ENCODE data around the gene PRSS21. TPM values are rescaled to one million over a fixed set of nuclear protein-coding genes. Genes with fewer than 3 reads are reported as not detected.

PRSS21 gene
- total and polyA plus RNA-seq, 4 donors: 0.18 to 1.0 (median 0.26) TPM; not detected in 1

DNA sequence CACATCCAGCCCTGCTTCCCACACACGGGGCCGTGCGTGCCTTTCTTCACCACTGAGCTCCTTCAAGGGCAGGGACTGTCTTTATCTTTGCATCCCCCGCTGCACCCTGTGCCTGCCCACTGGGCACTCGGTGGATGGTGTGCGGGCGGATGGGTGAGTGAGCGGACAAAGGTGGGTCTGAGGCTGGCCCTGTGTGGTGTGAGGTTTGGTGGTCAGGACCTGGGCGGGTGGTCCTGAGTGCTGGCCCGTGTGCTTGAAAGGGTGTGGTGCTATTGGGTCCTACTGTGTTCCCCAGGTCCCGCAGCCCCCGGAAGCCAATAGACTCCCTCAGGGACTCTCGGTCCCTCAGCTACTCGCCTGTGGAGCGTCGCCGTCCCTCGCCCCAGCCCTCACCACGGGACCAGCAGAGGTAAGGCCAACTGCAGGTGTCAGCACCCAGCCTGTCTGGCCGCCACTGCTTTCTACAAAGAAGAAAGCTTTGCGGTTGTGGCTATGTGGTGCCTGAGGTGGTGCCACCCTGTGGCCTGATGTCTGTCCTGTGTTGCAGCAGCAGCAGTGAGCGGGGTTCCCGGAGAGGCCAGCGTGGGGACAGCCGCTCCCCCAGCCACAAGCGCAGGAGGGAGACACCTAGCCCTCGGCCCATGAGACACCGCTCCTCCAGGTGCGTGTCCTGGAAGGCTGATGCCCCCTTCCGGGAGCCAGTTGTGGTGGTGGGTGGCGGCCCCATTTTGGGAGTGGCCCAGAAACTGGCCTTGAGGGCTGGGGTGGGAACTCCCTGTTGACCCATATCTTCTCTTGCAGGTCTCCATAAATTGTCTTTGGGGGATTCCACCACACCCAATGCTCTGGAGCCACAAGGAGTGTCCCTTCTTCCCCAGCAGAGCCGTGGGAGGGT, 46.7 kb upstream of the PRSS21 start:
- TF ChIP-seq, protein P1, sequence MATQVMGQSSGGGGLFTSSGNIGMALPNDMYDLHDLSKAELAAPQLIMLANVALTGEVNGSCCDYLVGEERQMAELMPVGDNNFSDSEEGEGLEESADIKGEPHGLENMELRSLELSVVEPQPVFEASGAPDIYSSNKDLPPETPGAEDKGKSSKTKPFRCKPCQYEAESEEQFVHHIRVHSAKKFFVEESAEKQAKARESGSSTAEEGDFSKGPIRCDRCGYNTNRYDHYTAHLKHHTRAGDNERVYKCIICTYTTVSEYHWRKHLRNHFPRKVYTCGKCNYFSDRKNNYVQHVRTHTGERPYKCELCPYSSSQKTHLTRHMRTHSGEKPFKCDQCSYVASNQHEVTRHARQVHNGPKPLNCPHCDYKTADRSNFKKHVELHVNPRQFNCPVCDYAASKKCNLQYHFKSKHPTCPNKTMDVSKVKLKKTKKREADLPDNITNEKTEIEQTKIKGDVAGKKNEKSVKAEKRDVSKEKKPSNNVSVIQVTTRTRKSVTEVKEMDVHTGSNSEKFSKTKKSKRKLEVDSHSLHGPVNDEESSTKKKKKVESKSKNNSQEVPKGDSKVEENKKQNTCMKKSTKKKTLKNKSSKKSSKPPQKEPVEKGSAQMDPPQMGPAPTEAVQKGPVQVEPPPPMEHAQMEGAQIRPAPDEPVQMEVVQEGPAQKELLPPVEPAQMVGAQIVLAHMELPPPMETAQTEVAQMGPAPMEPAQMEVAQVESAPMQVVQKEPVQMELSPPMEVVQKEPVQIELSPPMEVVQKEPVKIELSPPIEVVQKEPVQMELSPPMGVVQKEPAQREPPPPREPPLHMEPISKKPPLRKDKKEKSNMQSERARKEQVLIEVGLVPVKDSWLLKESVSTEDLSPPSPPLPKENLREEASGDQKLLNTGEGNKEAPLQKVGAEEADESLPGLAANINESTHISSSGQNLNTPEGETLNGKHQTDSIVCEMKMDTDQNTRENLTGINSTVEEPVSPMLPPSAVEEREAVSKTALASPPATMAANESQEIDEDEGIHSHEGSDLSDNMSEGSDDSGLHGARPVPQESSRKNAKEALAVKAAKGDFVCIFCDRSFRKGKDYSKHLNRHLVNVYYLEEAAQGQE (IDR thresholded peaks at IDR 0.05): no peak
- TF ChIP-seq RAD21 (IDR thresholded peaks at IDR 0.05): no peak
- TF ChIP-seq, protein P2, sequence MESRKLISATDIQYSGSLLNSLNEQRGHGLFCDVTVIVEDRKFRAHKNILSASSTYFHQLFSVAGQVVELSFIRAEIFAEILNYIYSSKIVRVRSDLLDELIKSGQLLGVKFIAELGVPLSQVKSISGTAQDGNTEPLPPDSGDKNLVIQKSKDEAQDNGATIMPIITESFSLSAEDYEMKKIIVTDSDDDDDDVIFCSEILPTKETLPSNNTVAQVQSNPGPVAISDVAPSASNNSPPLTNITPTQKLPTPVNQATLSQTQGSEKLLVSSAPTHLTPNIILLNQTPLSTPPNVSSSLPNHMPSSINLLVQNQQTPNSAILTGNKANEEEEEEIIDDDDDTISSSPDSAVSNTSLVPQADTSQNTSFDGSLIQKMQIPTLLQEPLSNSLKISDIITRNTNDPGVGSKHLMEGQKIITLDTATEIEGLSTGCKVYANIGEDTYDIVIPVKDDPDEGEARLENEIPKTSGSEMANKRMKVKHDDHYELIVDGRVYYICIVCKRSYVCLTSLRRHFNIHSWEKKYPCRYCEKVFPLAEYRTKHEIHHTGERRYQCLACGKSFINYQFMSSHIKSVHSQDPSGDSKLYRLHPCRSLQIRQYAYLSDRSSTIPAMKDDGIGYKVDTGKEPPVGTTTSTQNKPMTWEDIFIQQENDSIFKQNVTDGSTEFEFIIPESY (IDR thresholded peaks at IDR 0.05): no peak
- no peak for TF ChIP-seq GABPA (IDR thresholded peaks at IDR 0.05 in 1 of 2, conservative IDR thresholded peaks at IDR 0.05 in 1 of 2)
- no peak for TF ChIP-seq HNF4G (IDR thresholded peaks at IDR 0.05)
- TF ChIP-seq SP1 (IDR thresholded peaks at IDR 0.05): no peak
- Histone ChIP-seq H3K9me3 (ENCODE audit: control insufficient read depth in 4 of 4, low read length in 3 of 4) (no peaks in the 10 kb centered on the region), H3K9ac (ENCODE audit: low read depth in 1 of 2, low read length in 2 of 2) (no peak overlapping the region), H3K36me3 (ENCODE audit: control insufficient read depth in 4 of 4, insufficient read depth in 3 of 4, low read depth in 1 of 4, low read length in 3 of 4) (peaks cover 43 to 86% (median 55%) of the 10 kb centered on the region in 4 donors), H3K4me1 (ENCODE audit: control insufficient read depth in 4 of 4, insufficient read depth in 4 of 4, low read length in 3 of 4) (peaks cover 0 to 3% (median 0%) of the 10 kb centered on the region in 4 donors), H3K27ac (ENCODE audit: low read depth in 1 of 2, low read length in 2 of 2) (no peak overlapping the region), H3K4me3 (ENCODE audit: low read depth in 1 of 3, low read length in 3 of 3) (no peak overlapping the region), H3K27me3 (ENCODE audit: control insufficient read depth in 4 of 4, insufficient read depth in 4 of 4, low read length in 3 of 4) (no peaks in the 10 kb centered on the region)
- DNase-seq (ENCODE audit: low spot score): no peak
- 89% methylated on average over 32 of the region's 32 CpGs for WGBS

DNA sequence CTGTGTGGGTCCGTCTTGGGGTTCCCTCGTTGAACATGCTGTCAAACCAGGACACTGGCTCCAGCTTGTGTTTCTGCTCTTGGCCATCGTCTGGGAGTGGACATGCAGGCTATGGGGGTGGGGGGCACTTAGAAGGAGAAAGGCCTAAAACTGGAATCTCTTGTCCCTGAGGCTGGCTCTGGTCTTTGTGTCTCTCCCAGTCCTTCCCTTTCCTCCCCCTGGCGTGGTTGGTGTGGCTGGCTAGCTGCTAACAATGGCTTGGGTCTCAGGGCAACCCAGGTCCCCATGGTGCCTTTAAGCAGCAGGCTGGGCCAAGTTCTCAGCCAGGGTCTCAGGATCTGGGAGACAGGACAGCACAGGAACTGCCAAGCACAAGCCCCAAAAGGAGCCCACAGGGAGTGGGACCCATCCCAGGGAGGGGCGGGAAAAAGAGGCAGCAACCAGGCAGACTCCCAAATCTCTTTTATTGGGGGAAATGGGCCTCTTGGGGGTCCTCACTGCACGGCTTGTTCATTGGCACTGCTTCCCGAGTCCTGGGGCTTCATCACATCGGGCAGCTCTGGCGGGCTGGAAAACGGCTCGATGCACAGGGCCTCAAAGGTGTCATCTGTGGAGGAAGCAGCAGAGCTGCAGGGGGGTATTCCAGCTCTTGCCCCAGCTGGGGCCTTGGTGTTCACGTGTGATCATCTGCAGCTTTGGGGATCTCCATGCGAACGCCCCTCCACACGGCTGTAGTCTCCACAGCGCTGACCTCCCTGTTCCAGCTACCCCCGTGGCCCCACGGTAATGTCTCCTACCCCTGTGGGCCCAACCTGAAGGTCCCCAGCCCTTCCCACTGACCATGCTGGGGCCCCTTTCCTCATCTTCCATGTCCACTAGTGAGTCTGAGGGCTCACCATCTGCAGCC, 45.3 kb upstream of the PRSS21 start:
- Histone ChIP-seq H3K4me3 (ENCODE audit: low read depth in 1 of 3, low read length in 3 of 3) (no peak overlapping the region), H3K9me3 (ENCODE audit: control insufficient read depth in 4 of 4, low read length in 3 of 4) (no peaks in the 10 kb centered on the region), H3K4me1 (ENCODE audit: control insufficient read depth in 4 of 4, insufficient read depth in 4 of 4, low read length in 3 of 4) (peaks cover 3 to 15% (median 11%) of the 10 kb centered on the region in 4 donors), H3K27me3 (ENCODE audit: control insufficient read depth in 4 of 4, insufficient read depth in 4 of 4, low read length in 3 of 4) (no peaks in the 10 kb centered on the region), H3K27ac (ENCODE audit: low read depth in 1 of 2, low read length in 2 of 2) (no peak overlapping the region), H3K36me3 (ENCODE audit: control insufficient read depth in 4 of 4, insufficient read depth in 3 of 4, low read depth in 1 of 4, low read length in 3 of 4) (peaks cover 34 to 71% (median 46%) of the 10 kb centered on the region in 4 donors), H3K9ac (ENCODE audit: low read depth in 1 of 2, low read length in 2 of 2) (no peak overlapping the region)
- WGBS: 90% methylated on average over 18 of the region's 18 CpGs
- TF ChIP-seq, protein P3, sequence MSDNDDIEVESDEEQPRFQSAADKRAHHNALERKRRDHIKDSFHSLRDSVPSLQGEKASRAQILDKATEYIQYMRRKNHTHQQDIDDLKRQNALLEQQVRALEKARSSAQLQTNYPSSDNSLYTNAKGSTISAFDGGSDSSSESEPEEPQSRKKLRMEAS (IDR thresholded peaks at IDR 0.05): no peak
- TF ChIP-seq HNF4G (IDR thresholded peaks at IDR 0.05) (no peak), RAD21 (IDR thresholded peaks at IDR 0.05) (no peak), JUND (IDR thresholded peaks at IDR 0.05) (no peak), NR2F2 (IDR thresholded peaks at IDR 0.05) (no peak), HNF4A (conservative IDR thresholded peaks at IDR 0.05) (no peak), FOXA2 (IDR thresholded peaks at IDR 0.05) (no peak), YY1 (IDR thresholded peaks at IDR 0.05) (no peak), GABPA (IDR thresholded peaks at IDR 0.05 in 1 of 2, conservative IDR thresholded peaks at IDR 0.05 in 1 of 2) (no peak)
- TF ChIP-seq, protein P4, sequence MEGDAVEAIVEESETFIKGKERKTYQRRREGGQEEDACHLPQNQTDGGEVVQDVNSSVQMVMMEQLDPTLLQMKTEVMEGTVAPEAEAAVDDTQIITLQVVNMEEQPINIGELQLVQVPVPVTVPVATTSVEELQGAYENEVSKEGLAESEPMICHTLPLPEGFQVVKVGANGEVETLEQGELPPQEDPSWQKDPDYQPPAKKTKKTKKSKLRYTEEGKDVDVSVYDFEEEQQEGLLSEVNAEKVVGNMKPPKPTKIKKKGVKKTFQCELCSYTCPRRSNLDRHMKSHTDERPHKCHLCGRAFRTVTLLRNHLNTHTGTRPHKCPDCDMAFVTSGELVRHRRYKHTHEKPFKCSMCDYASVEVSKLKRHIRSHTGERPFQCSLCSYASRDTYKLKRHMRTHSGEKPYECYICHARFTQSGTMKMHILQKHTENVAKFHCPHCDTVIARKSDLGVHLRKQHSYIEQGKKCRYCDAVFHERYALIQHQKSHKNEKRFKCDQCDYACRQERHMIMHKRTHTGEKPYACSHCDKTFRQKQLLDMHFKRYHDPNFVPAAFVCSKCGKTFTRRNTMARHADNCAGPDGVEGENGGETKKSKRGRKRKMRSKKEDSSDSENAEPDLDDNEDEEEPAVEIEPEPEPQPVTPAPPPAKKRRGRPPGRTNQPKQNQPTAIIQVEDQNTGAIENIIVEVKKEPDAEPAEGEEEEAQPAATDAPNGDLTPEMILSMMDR (IDR thresholded peaks at IDR 0.05; ENCODE audit: low read depth, low read length, missing input control): no peak
- TF ChIP-seq, protein P5, sequence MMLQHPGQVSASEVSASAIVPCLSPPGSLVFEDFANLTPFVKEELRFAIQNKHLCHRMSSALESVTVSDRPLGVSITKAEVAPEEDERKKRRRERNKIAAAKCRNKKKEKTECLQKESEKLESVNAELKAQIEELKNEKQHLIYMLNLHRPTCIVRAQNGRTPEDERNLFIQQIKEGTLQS (IDR thresholded peaks at IDR 0.05): no peak
- TF ChIP-seq, protein P1 (IDR thresholded peaks at IDR 0.05): no peak
- DNase-seq (ENCODE audit: low spot score): no peak

All from liver (tissue), 9 donors.